WTC11 (cell line): Measurements from ENCODE around the gene KLHL29. TPM values are rescaled to one million over a fixed set of nuclear protein-coding genes. Genes with fewer than 3 reads are reported as not detected.

Source experiments
- ATAC-seq: fragments of 200-7000 bp; cut with Tn5 transposase; 2 replicates; pipeline ENCODE4 v1.10.0; 2021; ENCODE audit warnings: mild to moderate bottlenecking, moderate library complexity
- CTCF ChIA-PET: fragments of 300-600 bp; sonication (Branson Sonifier 250); formaldehyde crosslinking; loops from one replicate; lab custom pipeline; 2021; ENCODE audit warnings: antibody characterized with exemption; lab: Charles Lee
- POLR2A ChIA-PET: fragments of 350-600 bp; sonication (Branson Sonifier 250); formaldehyde crosslinking; loops from one replicate; lab custom pipeline; 2021; ENCODE audit warnings: antibody characterized with exemption; lab: Charles Lee
- DNase-seq: peaks from one replicate; pipeline ENCODE4 v3.0.0; 2021; ENCODE audit warnings: low spot score
- H3K27ac Mint-ChIP-seq: 2 replicates; pipeline ENCODE4 v1.8.0; 2021; ENCODE audit warnings: mixed read lengths
- H3K27me3 Mint-ChIP-seq: 2 replicates; pipeline ENCODE4 v1.8.0; 2021; ENCODE audit warnings: low read depth, mild to moderate bottlenecking, moderate library complexity, mixed read lengths
- H3K36me3 Mint-ChIP-seq: 2 replicates; pipeline ENCODE4 v1.8.0; 2021; ENCODE audit warnings: mixed read lengths
- H3K4me1 Mint-ChIP-seq: 2 replicates; pipeline ENCODE4 v1.8.0; 2022; ENCODE audit warnings: mixed read lengths
- H3K4me3 Mint-ChIP-seq: 2 replicates; pipeline ENCODE4 v1.8.0; 2021; ENCODE audit warnings: mild to moderate bottlenecking, moderate library complexity, mixed read lengths
- H3K9me3 Mint-ChIP-seq: 2 replicates; pipeline ENCODE4 v1.8.0; 2021; ENCODE audit warnings: mixed read lengths
- AR ChIP-seq: fragments of 250-450 bp; sonication (Bioruptor Pico); IDR thresholded peaks from 2 replicates; pipeline ENCODE4 v1.9.0; 2021; ENCODE audit warnings: mild to moderate bottlenecking
- ARID4B ChIP-seq: sonication (generic); formaldehyde crosslinking; IDR thresholded peaks from 2 replicates; pipeline ENCODE4 v1.8.0; 2023; ENCODE audit warnings: missing genetic modification reagents, mild to moderate bottlenecking, borderline replicate concordance
- CTCF ChIP-seq: fragments of 200-600 bp; IDR thresholded peaks from 2 replicates; pipeline ENCODE4 v1.8.0; 2022; ENCODE audit warnings: antibody characterized with exemption
- FOXK1 ChIP-seq: sonication (generic); formaldehyde crosslinking; IDR thresholded peaks from 2 replicates; pipeline ENCODE4 v1.8.0; 2022; ENCODE audit warnings: mild to moderate bottlenecking, moderate library complexity, missing genetic modification reagents
- GABPB1 ChIP-seq: sonication (generic); formaldehyde crosslinking; IDR thresholded peaks from 2 replicates; pipeline ENCODE4 v1.8.1; 2023; ENCODE audit warnings: mild to moderate bottlenecking, missing genetic modification reagents
- MAX ChIP-seq: sonication (generic); formaldehyde crosslinking; IDR thresholded peaks from 2 replicates; pipeline ENCODE4 v1.8.0; 2022; ENCODE audit warnings: mild to moderate bottlenecking, missing genetic modification reagents
- NFYB ChIP-seq: sonication (generic); formaldehyde crosslinking; conservative IDR thresholded peaks from 2 replicates; pipeline ENCODE4 v1.8.0; 2022; ENCODE audit warnings: low read depth, missing genetic modification reagents
- NR3C1 ChIP-seq: sonication (generic); formaldehyde crosslinking; conservative IDR thresholded peaks from 2 replicates; pipeline ENCODE4 v1.8.1; 2023; ENCODE audit warnings: low read depth, mild to moderate bottlenecking, missing genetic modification reagents
- RORB ChIP-seq: fragments of 250-450 bp; sonication (Bioruptor Pico); IDR thresholded peaks from 2 replicates; pipeline ENCODE4 v1.9.0; 2021; ENCODE audit warnings: mild to moderate bottlenecking
- SMAD3 ChIP-seq: sonication (generic); formaldehyde crosslinking; IDR thresholded peaks from 2 replicates; pipeline ENCODE4 v1.8.0; 2022; ENCODE audit warnings: missing genetic modification reagents, mild to moderate bottlenecking, borderline replicate concordance
- SP1 ChIP-seq: sonication (generic); formaldehyde crosslinking; conservative IDR thresholded peaks from 2 replicates; pipeline ENCODE4 v1.8.1; 2022; ENCODE audit warnings: missing genetic modification reagents
- STAT6 ChIP-seq: sonication (generic); formaldehyde crosslinking; conservative IDR thresholded peaks from 2 replicates; pipeline ENCODE4 v1.8.1; 2023; ENCODE audit warnings: mild to moderate bottlenecking, low read depth, missing genetic modification reagents, moderate library complexity
- USF2 ChIP-seq: sonication (generic); formaldehyde crosslinking; IDR thresholded peaks from 2 replicates; pipeline ENCODE4 v1.8.1; 2023; ENCODE audit warnings: mild to moderate bottlenecking, missing genetic modification reagents, moderate library complexity
- ZBTB21 ChIP-seq: sonication (generic); formaldehyde crosslinking; IDR thresholded peaks from 2 replicates; pipeline ENCODE4 v1.8.1; 2023; ENCODE audit warnings: mild to moderate bottlenecking, missing genetic modification reagents, borderline replicate concordance
- ZBTB43 ChIP-seq: sonication (generic); formaldehyde crosslinking; IDR thresholded peaks from 2 replicates; pipeline ENCODE4 v1.8.1; 2023; ENCODE audit warnings: mild to moderate bottlenecking, missing genetic modification reagents
- ZNF138 ChIP-seq: sonication (generic); formaldehyde crosslinking; conservative IDR thresholded peaks from 2 replicates; pipeline ENCODE4 v1.8.1; 2022; ENCODE audit warnings: mild to moderate bottlenecking, moderate library complexity, missing genetic modification reagents
- ZNF317 ChIP-seq: sonication (generic); formaldehyde crosslinking; IDR thresholded peaks from 2 replicates; pipeline ENCODE4 v1.8.1; 2023; ENCODE audit warnings: low read depth, mild to moderate bottlenecking, moderate library complexity, missing genetic modification reagents, borderline replicate concordance
- ZNF416 ChIP-seq: fragments of 250-450 bp; sonication (Bioruptor Pico); IDR thresholded peaks from 2 replicates; pipeline ENCODE4 v1.9.0; 2021; ENCODE audit warnings: mild to moderate bottlenecking, inconsistent platforms
- total RNA-seq: library from RNA; stranded (reverse); gene quantifications from 3 replicates; pipeline ENCODE4 v1.2.3, GENCODE V29; 2021
- TF ChIP-seq, protein P1 (sequence below): sonication (generic); formaldehyde crosslinking; IDR thresholded peaks from 2 replicates; pipeline ENCODE4 v1.8.0; 2022; ENCODE audit warnings: mild to moderate bottlenecking, missing genetic modification reagents
- TF ChIP-seq, protein P2 (sequence below): sonication (generic); formaldehyde crosslinking; IDR thresholded peaks from 2 replicates; pipeline ENCODE4 v1.8.1; 2023; ENCODE audit warnings: mild to moderate bottlenecking, missing genetic modification reagents

The KLHL29 gene
- total RNA-seq, 1 experiment from 2014 or later, result 7.1 TPM

DNA sequence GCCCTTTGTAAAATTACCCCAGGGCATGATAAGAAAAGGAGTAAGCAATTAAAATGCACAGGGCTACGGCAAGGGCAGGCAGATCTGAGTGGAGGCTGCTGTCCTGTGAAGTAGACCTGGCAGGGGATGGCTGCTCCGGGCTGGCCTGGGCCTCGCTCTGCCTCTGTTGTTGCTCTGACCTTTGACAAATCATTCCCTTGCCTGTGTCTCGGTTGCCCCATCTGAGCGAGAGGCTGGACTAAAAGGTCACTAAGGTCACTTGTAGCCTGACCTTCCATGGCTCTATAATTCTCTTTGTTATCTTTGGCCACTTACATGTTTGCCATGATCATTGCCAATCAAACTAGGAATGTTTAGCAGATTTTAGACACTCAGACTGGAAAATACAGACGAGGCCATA is 118.1 kb downstream of the KLHL29 start:
- H3K4me3 Mint-ChIP-seq, result no peak overlapping the region
- no peak for ATAC-seq
- H3K36me3 Mint-ChIP-seq, result no peaks in the 10 kb centered on the region
- no peaks in the 10 kb centered on the region for H3K9me3 Mint-ChIP-seq
- ChIA-PET POLR2A (no interaction called here), CTCF (no interaction called here)
- TF ChIP-seq, protein P1, sequence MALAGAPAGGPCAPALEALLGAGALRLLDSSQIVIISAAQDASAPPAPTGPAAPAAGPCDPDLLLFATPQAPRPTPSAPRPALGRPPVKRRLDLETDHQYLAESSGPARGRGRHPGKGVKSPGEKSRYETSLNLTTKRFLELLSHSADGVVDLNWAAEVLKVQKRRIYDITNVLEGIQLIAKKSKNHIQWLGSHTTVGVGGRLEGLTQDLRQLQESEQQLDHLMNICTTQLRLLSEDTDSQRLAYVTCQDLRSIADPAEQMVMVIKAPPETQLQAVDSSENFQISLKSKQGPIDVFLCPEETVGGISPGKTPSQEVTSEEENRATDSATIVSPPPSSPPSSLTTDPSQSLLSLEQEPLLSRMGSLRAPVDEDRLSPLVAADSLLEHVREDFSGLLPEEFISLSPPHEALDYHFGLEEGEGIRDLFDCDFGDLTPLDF (CRISPR knock-in tag), result no peak
- TF ChIP-seq FOXK1 (CRISPR knock-in tag), result no peak
- TF ChIP-seq GABPB1, result no peak
- no peak for TF ChIP-seq ZBTB21 (CRISPR knock-in tag)
- no peak for TF ChIP-seq AR (CRISPR knock-in tag)
- no peak for TF ChIP-seq STAT6
- TF ChIP-seq MAX (CRISPR knock-in tag), result no peak
- no peak for TF ChIP-seq RORB (CRISPR knock-in tag)
- TF ChIP-seq, protein P2, sequence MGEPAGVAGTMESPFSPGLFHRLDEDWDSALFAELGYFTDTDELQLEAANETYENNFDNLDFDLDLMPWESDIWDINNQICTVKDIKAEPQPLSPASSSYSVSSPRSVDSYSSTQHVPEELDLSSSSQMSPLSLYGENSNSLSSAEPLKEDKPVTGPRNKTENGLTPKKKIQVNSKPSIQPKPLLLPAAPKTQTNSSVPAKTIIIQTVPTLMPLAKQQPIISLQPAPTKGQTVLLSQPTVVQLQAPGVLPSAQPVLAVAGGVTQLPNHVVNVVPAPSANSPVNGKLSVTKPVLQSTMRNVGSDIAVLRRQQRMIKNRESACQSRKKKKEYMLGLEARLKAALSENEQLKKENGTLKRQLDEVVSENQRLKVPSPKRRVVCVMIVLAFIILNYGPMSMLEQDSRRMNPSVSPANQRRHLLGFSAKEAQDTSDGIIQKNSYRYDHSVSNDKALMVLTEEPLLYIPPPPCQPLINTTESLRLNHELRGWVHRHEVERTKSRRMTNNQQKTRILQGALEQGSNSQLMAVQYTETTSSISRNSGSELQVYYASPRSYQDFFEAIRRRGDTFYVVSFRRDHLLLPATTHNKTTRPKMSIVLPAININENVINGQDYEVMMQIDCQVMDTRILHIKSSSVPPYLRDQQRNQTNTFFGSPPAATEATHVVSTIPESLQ, result no peak
- TF ChIP-seq ZNF138, result no peak
- no peak for TF ChIP-seq ZBTB43 (CRISPR knock-in tag)
- no peak for TF ChIP-seq SP1 (CRISPR knock-in tag)
- TF ChIP-seq NR3C1 (CRISPR knock-in tag), result no peak
- TF ChIP-seq ZNF317 (CRISPR knock-in tag), result no peak
- TF ChIP-seq ZNF416 (CRISPR knock-in tag), result no peak
- TF ChIP-seq ARID4B (CRISPR knock-in tag), result no peak
- TF ChIP-seq USF2 (CRISPR knock-in tag), result no peak
- no peak for TF ChIP-seq CTCF
- no peak for TF ChIP-seq NFYB
- no peak for TF ChIP-seq SMAD3 (CRISPR knock-in tag)
- no peak for DNase-seq
- peaks cover 22% of the 10 kb centered on the region for H3K4me1 Mint-ChIP-seq
- no peaks in the 10 kb centered on the region; the same call in 1 of the 2 replicates for H3K27me3 Mint-ChIP-seq
- 0 out of 2 replicates have a peak overlapping the region, but pooled peaks have one; percentile 11 for H3K27ac Mint-ChIP-seq
